Measurements from ENCODE around the gene PIEZO1.
A peak's percentile ranks its signal among the peaks of the same experiment; 100 is the strongest.

PIEZO1 gene

GRCh38 chr16:88687254-88687576, 97.8 kb downstream of the PIEZO1 start:
- Histone ChIP-seq H3K36me3 (ENCODE audit: insufficient read depth, low read length) (no peaks in the 10 kb centered on the region), H3K9ac (ENCODE audit: insufficient read length) (no peak overlapping the region), H3K9me3 (ENCODE audit: low read depth, low read length) (no peaks in the 10 kb centered on the region), H3K27ac (no peak overlapping the region), H3K4me3 (no peak overlapping the region)
- TF ChIP-seq FOXP2 (optimal IDR thresholded peaks at IDR 0.05; ENCODE audit: control extremely low read depth, extremely low read length, insufficient read depth) (no peak), POLR2AphosphoS5 (IDR thresholded peaks at IDR 0.05; ENCODE audit: borderline replicate concordance, low read depth, low read length) (no peak), EZH2 (IDR thresholded peaks at IDR 0.05) (no peak)
- no peak for DNase-seq (ENCODE audit: low read depth, low spot score)

GRCh38 chr16:88686439-88687253, 98.4 kb downstream of the PIEZO1 start, which contains the start of gene SNAI3:
SNAI3 (minus strand) TSS chr16:88686507; CDS start chr16:88686406, 101 bp downstream.
- DNase-seq (ENCODE audit: low read depth, low spot score) = no peak
- Histone ChIP-seq H3K27ac (no peak within 1 kb of the TSS), H3K36me3 (ENCODE audit: insufficient read depth, low read length) (no peaks in the 10 kb centered on the region), H3K9ac (ENCODE audit: insufficient read length) (no peak within 1 kb of the TSS), H3K4me3 (peak within 1 kb of the TSS; percentile 74), H3K9me3 (ENCODE audit: low read depth, low read length) (no peaks in the 10 kb centered on the region)
- TF ChIP-seq POLR2AphosphoS5 (IDR thresholded peaks at IDR 0.05; ENCODE audit: borderline replicate concordance, low read depth, low read length) (no peak), EZH2 (IDR thresholded peaks at IDR 0.05) (no peak), FOXP2 (optimal IDR thresholded peaks at IDR 0.05; ENCODE audit: control extremely low read depth, extremely low read length, insufficient read depth) (no peak)

DNA sequence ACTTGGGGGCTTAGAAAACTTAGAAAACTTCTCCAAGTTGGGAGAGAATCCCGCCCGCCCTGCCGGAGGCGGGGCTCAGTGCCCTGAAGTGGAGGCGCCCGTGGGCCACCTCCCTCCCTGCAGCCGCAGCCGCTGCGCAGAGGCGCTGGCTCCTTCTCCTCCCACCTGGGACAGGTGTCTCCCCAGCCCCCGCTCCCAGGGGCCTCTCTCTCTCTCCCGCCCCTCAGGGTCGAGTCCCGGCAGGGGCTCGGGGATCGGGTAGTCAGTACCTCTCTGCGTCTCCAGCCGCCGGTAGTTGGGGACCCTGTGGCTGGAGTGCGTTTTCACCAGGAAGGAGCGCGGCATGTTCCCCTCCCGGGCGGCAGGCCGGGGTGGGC, 99.0 kb downstream of the PIEZO1 start:
- H3K36me3 ChIP-seq (ENCODE audit: insufficient read depth, low read length) = no peaks in the 10 kb centered on the region
- TF ChIP-seq FOXP2 (optimal IDR thresholded peaks at IDR 0.05; ENCODE audit: control extremely low read depth, extremely low read length, insufficient read depth) (no peak), POLR2AphosphoS5 (IDR thresholded peaks at IDR 0.05; ENCODE audit: borderline replicate concordance, low read depth, low read length) (no peak), EZH2 (IDR thresholded peaks at IDR 0.05) (no peak)
- H3K4me3 ChIP-seq = peak overlapping the region; percentile 74
- no peak overlapping the region for H3K27ac ChIP-seq
- H3K9me3 ChIP-seq (ENCODE audit: low read depth, low read length) = no peaks in the 10 kb centered on the region
- no peak for DNase-seq (ENCODE audit: low read depth, low spot score)
- H3K9ac ChIP-seq (ENCODE audit: insufficient read length) = no peak overlapping the region

DNA sequence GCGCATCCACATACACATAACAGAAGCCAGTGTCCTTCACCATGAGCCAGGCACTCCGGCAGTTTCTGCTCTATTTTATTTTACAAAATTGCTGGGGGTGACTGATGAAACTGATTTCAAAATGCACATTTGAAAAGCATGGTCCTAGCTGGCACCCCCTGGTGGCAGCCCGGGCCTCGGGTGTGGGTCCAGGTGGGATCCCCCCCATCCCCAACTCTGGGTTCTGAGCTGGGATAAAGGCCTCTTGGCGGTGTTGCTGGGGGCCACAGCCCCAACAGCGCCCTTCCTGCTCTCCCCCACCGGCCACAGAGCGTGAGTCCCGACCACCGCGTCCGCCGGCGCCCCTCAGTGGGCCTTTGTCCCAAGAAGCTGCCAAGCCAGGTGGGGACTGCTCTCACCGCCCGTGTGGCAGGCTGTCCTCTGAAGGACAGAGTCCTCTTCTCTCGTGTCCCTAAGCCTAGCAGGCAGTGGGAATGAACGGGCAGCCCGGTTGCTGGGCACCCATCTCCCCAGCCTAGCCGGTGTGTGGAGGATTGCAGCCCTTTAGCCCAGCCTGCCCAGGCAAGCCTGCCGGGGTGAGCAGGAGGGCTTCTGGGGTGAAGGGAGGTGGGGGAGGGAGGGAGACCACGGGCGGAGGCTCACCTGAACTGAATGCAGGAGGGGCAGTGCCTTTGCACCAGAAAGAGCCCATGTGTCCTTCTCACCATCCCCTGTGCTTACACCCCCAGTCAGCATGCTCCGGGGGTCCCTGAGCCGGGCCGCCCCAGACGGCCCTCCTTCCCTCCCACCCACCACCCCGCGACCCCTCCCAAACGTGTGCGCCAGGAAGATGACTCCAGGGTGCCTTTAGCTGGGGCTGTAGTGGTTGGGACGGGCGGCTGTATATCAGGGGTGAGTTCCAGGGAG, 99.6 kb downstream of the PIEZO1 start:
- Histone ChIP-seq H3K9me3 (ENCODE audit: low read depth, low read length) (no peaks in the 10 kb centered on the region), H3K9ac (ENCODE audit: insufficient read length) (no peak overlapping the region), H3K27ac (no peak overlapping the region), H3K4me3 (peak overlapping the region; percentile 74), H3K36me3 (ENCODE audit: insufficient read depth, low read length) (no peaks in the 10 kb centered on the region)
- TF ChIP-seq FOXP2 (optimal IDR thresholded peaks at IDR 0.05; ENCODE audit: control extremely low read depth, extremely low read length, insufficient read depth) = no peak
- DNase-seq (ENCODE audit: low read depth, low spot score) = no peak

DNA sequence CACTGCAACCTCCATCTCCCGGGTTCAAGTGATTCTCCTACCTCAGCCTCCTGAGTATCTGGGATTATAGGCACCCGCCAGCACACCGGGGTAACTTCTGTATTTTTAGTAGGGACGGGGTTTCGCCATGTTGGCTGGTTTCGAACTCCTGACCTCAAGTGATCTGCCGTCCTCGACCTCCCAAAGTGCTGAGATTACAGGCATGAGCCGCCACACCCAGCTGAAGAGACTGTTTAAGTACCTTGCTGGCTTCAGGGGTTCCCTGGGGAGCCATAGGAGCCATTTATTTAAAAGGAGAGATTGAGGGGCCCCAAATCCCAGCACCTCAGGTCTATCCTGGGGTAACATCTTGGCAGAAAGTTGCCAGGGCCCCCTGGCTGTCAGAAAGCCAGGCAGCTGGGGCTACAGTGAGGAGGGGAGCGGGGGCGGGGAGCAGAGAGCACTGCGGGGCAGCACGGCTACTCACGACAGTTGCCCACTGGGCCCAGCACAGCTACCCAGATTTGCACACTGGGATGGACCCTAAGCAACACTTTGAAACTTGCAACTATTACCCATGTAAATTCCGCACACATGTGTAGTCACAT, 100.4 kb downstream of the PIEZO1 start:
- Histone ChIP-seq H3K36me3 (ENCODE audit: insufficient read depth, low read length) (no peaks in the 10 kb centered on the region), H3K4me3 (no peak overlapping the region), H3K27ac (no peak overlapping the region), H3K9ac (ENCODE audit: insufficient read length) (no peak overlapping the region), H3K9me3 (ENCODE audit: low read depth, low read length) (no peaks in the 10 kb centered on the region)
- no peak for TF ChIP-seq POLR2AphosphoS5 (IDR thresholded peaks at IDR 0.05; ENCODE audit: borderline replicate concordance, low read depth, low read length)
- no peak for TF ChIP-seq FOXP2 (optimal IDR thresholded peaks at IDR 0.05; ENCODE audit: control extremely low read depth, extremely low read length, insufficient read depth)
- DNase-seq (ENCODE audit: low read depth, low spot score) = no peak

- H3K9me3 ChIP-seq (ENCODE audit: low read depth, low read length) = no peaks in the 10 kb centered on the region
- no peak overlapping the region for H3K9ac ChIP-seq (ENCODE audit: insufficient read length)
- H3K27ac ChIP-seq = no peak overlapping the region
- H3K36me3 ChIP-seq (ENCODE audit: insufficient read depth, low read length) = no peaks in the 10 kb centered on the region
- no peak overlapping the region for H3K4me3 ChIP-seq
- no peak for DNase-seq (ENCODE audit: low read depth, low spot score)
- no peak for TF ChIP-seq POLR2AphosphoS5 (IDR thresholded peaks at IDR 0.05; ENCODE audit: borderline replicate concordance, low read depth, low read length)
- no peak for TF ChIP-seq EZH2 (IDR thresholded peaks at IDR 0.05)
- TF ChIP-seq FOXP2 (optimal IDR thresholded peaks at IDR 0.05; ENCODE audit: control extremely low read depth, extremely low read length, insufficient read depth) = no peak
Observed at GRCh38 chr16:88681709-88682451, 103.1 kb downstream of the PIEZO1 start.

DNA sequence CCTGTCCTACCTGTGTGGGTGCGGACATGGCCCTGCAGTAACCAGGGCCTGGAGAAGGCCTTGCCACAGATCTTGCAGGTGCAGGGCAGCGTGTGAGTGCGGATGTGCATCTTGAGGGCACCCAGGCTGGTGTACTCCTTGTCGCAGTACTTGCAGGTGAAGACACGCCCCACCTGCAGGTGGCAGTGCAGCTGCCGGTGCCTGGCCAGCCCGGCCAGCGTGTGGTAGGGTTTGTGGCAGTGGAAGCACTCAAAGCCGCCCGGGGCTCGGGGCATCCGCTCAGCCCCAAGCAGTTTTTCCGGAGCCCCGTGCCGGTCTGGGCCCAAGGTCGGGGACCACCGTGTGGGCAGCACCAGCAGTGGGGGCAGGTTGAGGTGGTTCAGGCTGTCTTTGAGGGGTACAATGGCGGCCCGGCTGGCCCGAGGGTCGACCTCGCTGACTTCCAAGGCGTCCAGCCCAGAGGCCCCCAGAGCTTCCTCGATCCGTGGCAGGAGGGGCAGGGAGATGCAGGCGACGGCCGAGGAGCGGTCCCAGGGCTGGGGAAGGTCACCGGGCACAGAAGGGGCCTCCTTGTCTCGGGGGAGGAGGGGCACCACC, 103.8 kb downstream of the PIEZO1 start:
- TF ChIP-seq FOXP2 (optimal IDR thresholded peaks at IDR 0.05; ENCODE audit: control extremely low read depth, extremely low read length, insufficient read depth) = no peak
- no peak for TF ChIP-seq EZH2 (IDR thresholded peaks at IDR 0.05)
- no peak for TF ChIP-seq POLR2AphosphoS5 (IDR thresholded peaks at IDR 0.05; ENCODE audit: borderline replicate concordance, low read depth, low read length)
- no peaks in the 10 kb centered on the region for H3K9me3 ChIP-seq (ENCODE audit: low read depth, low read length)
- H3K36me3 ChIP-seq (ENCODE audit: insufficient read depth, low read length) = no peaks in the 10 kb centered on the region
- H3K9ac ChIP-seq (ENCODE audit: insufficient read length) = no peak overlapping the region
- no peak for DNase-seq (ENCODE audit: low read depth, low spot score)
- H3K27ac ChIP-seq = no peak overlapping the region
- H3K4me3 ChIP-seq = no peak overlapping the region

Data from SK-N-MC (cell line).